IPS-18c (cell line): ENCODE measurements around the gene KCNA2.
A peak's percentile ranks its signal among the peaks of the same experiment; 100 is the strongest.

Source experiments
- H3K4me3 ChIP-seq: 2 replicates; pipeline ENCODE4 v1.7.0; 2013; ENCODE audit warnings: low read depth, mild to moderate bottlenecking, low read length, moderate library complexity; ENCODE audit not compliant: insufficient read depth
- H3K9me3 ChIP-seq: one replicate; pipeline ENCODE4 v1.6.1; 2013; ENCODE audit warnings: mild to moderate bottlenecking, low read length, moderate library complexity; ENCODE audit not compliant: control insufficient read depth, insufficient read depth

Gene KCNA2

DNA sequence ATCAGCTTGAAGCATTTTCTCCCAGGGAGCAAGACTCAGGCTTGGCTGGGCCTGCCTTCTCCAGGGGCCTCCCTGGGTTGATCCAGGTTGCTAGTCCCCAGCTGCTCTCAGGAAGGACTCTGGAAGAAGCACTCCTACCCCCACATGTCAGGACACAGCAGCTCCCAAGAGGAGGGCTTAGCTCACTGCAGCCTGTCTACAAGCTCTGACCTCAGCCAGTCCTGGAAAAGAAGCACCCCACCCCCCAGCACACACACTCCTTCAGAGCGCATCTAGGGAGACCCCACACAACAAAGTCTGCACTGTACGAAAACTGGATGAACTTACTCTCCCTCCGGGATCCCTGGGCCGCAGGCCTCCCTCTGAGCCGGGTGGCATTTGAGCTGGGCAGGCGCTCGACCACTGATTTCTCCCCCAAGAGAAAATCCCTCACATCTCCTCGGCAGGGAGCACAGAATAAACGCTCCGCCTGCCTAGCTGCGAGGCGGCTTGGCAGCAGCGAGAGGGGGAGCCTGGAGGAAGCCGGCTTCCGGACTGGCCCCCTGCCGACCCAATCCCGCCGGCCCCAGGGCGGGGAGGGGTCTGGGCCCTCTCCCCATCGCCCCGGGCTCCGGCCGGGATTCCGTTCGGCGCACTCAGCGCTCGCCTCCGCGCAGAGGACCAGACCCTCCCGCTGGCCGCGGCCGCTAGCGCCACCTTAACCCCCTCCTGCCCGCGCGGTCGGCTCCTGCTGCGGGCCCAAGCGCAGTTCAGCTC is at the start of gene KCNA2:
Gene KCNA2 (minus strand): TSS at position 458 of the 756 bp plus-strand sequence. CDS start 1,576 bp downstream, outside the sequence.
- peak within 1 kb of the TSS; percentile 73 for H3K4me3 ChIP-seq
- no peaks in the 10 kb centered on the region for H3K9me3 ChIP-seq

DNA sequence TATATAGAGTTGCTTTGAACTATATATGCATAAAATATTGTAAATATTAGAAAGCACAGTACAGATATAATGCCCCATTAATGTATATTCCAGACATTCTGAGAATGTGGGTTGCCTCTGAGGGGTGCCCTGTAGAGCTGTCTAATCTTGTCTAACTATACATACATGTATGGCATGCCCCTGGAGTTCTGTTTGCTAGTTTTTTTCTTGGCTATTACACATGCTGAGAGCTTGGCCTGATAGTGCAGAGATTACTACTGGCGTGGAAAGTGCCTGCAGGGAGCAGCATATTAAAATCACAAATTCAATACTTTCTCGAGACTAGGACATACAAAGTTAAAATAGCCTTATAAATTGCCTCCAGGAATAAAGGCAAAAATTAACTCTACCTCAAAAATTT is 44.5 kb upstream of the KCNA2 start:
- no peaks in the 10 kb centered on the region for H3K9me3 ChIP-seq
- H3K4me3 ChIP-seq = no peak overlapping the region

DNA sequence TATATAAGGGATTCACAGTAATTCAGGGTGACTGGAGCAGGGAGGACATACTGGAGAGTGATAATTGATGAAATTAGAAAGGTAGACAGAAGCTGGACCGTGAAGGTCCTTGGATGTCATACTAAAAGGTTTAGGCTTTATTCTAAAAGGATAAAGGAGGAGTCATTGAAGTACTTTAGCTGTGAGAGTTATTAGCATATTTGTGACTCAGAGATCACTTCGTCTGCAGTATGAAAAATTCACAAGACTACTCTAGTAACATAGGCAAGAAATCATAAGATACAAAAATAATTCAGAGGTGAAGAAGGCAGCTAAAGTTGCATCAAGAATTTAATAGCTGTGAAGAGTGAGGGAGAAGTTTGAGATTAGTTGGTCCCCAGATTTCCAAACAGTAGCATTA is 42.3 kb upstream of the KCNA2 start:
- Histone ChIP-seq H3K4me3 (no peak overlapping the region), H3K9me3 (no peaks in the 10 kb centered on the region)

DNA sequence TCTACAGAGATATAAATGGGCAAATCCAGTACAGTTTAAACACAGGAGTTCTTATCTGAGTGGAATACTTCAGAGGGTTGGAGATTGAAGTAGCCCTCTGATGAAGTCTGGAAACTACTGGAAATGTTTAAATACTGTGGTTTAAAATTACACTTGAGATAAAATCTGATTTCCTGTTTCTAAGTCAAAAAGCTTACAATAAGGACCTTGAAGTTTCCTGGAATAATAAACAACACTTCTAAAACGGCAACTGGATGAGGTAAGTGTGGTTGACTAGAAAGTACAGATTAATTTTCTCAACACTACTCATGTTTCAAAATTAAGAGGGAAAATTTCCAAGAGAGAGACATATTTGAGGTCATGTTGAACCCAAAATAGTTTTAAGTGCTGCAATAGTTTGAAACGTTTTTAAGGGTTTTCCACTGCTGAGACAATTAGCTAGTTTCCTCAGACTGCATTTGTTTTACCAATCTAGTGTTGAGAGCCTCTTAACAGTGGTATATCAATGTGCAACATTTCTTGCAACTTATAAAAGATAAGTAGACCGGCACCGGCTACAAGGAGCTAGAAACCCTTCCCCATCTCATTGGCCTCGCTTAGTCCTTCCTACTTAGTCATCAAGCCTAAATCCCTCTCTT is 41.2 kb upstream of the KCNA2 start:
- Histone ChIP-seq H3K9me3 (no peaks in the 10 kb centered on the region), H3K4me3 (no peak overlapping the region)

DNA sequence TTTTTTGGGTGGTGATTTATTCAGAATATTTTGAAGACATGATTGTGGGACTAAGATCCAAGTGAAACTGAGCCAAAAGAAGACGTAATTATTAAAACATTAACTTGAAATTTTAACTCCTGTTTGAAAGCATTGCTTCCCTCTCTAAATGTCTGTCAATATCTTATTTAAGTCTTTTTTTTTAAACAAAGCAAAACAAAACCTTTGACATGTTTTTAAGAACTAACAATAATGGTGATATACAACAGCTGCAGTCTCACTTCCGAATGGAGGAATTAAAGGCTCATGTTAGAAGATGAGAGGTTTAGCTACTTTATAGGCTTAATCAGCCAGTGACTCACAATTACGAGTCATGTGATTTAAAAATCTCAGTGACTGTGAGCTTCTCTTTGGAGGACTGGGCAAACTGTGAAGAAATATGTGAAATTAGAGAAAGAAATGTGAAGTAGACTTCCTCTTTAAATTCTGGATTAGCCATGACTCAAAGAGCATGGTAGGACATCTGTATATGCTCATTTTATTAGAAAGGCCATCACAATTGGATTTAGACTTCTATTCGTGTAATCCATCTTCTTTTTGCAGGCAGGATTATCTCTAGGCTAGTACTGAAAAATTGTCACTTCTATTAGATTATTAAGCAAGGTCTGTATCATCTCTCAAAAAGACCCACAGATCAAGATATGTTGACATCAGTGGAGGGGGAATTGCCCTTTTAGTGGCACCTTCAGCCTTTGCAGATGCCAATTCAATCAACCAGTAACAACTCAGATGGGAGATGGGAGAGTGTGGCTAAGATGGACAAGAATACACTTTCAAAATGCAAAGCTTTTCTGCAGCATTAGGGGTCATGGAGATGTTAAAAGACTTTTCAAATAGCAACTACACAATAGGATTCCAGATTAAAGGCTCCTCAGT is 39.9 kb upstream of the KCNA2 start:
- H3K4me3 ChIP-seq = no peak overlapping the region
- no peaks in the 10 kb centered on the region for H3K9me3 ChIP-seq

DNA sequence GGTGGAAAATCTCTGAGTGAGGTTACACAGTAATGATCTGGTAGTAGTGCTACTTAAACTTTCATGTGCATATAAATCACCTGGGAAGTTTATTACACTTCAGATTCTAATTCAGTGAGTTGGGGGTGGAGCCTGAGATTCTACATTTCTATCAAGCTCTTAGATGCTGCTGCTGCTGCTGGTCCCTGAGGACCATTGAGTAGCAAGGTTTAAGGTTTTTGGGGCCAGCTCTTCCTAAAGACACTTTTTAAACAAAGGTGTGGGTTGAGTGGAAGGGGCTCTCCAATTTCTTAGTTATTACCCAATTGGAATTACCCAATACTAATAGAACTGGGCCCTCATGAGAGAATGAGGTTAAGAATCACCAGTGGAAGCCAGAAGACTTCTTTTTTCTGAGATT is 39.1 kb upstream of the KCNA2 start:
- no peaks in the 10 kb centered on the region for H3K9me3 ChIP-seq
- no peak overlapping the region for H3K4me3 ChIP-seq

DNA sequence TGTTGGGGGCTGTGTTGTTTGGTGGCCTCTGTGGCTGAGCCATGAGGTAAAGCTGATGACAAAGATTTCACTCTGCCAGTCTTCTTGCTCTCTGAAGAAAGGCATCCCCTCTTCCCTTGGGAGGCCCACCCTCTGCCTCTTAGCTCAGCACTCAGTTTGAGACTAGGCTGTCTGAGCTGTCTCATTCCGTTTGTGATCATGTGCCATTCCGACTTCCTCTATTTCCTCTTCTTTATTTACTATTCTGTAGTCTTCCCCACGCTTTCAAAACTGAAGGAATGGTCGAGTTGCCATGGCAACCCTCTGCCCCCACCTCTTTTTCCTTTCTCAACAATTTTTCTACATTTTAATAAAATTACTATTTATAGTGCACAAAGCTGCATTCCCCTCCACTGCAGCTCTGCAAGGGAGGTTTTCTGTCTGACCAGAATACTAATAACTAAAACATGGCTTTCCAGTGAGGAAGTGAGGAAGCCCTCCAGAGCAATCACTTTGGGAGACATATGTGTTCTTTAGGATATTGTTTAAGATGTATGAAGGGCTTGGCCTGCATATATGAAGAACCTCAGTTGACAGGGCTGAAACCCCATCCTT is 37.8 kb upstream of the KCNA2 start:
- no peak overlapping the region for H3K4me3 ChIP-seq

DNA sequence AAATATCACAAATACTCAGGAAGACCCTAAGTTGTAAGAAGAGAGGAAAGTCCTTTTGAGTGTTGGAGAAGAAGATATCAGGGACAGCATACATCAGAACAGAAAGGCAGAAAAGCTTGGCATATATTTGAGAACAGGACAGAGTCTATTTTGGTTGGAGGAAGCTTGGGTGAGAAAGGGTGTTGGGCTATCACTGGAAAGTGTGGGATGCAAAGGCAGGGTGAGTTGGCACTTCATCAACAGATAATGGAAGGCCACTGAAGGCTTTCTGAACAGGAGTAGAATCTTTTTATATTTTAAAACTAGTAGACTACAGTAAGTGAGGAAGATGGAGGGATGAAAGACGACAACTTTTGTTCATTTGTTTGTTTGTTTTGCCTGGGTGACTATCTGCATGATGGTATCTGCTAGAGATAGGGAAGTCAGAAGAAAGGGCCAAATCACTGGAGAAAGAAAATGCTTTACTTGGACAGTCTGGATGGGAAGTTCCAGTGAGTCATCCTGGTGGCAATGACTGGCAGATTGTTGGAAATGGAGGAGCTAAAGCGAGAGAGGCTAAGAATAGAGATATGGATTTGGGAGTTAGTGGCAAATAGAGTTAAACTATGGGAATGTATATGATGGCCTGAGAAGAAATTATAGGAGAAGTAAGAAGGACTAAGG is 33.7 kb upstream of the KCNA2 start:
- H3K4me3 ChIP-seq = no peak overlapping the region
- H3K9me3 ChIP-seq = no peaks in the 10 kb centered on the region

More for the DNA sequence above, 37.8 kb upstream of the KCNA2 start:
- H3K9me3 ChIP-seq = no peaks in the 10 kb centered on the region

DNA sequence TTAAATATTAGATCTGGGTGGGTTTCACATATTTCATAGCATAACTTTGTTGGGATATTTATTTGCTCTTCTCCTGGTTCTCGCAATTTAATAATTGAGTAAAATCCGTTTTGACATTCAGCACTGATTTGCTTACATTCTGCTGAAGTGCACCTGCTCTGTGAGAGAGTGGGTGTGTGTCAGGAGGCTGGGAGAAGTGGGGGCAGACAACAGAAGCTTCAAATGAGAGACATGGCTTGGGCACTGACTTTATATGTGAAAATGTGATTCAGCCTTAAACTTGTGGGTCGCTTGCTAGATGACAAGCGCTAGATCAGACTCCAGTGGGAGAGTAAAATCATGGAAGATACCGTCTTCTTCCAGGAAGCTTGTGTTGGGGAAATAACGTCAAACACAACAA is 32.4 kb upstream of the KCNA2 start:
- Histone ChIP-seq H3K9me3 (no peaks in the 10 kb centered on the region), H3K4me3 (no peak overlapping the region)

DNA sequence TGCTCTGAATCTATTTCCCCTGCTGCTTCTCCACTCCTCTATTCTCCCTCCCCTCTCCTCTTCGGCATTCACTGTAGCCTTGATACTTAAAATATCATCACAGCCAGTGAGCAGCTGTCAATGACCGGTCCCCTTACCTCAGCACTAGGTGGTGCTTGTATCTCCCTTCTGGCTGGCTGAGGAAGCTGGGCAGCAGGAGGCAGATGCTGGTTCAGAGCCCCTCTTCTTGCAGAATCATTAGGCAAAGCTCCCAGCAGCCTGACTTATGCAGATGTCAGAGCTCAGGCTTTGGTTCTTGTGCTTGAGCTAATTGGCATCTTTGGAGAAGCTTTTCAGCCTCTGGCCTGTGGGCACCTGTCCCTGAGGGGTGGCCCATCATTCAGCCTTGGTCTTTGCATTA is 31.9 kb upstream of the KCNA2 start:
- H3K9me3 ChIP-seq = no peaks in the 10 kb centered on the region
- H3K4me3 ChIP-seq = no peak overlapping the region

DNA sequence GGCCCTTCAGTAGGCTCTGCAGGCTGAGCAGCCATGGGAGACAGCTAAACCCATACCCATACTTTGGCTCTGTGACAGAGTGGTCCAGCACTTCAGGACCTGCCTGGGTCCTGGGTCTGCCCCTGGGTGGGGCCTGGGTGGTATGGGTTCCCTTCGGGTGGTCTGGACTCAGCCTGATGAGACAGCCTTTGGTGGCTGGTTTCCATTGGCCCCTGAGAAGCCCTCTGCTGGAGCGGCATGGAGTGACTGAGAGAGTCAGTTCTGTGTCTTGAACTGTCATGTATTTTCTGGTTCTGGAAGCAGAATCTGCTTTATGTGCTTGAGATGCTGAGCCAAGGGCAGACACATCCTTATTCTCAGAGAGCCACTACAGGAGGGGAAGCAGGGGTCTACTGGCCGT is 31.3 kb upstream of the KCNA2 start:
- no peak overlapping the region for H3K4me3 ChIP-seq
- H3K9me3 ChIP-seq = no peaks in the 10 kb centered on the region

DNA sequence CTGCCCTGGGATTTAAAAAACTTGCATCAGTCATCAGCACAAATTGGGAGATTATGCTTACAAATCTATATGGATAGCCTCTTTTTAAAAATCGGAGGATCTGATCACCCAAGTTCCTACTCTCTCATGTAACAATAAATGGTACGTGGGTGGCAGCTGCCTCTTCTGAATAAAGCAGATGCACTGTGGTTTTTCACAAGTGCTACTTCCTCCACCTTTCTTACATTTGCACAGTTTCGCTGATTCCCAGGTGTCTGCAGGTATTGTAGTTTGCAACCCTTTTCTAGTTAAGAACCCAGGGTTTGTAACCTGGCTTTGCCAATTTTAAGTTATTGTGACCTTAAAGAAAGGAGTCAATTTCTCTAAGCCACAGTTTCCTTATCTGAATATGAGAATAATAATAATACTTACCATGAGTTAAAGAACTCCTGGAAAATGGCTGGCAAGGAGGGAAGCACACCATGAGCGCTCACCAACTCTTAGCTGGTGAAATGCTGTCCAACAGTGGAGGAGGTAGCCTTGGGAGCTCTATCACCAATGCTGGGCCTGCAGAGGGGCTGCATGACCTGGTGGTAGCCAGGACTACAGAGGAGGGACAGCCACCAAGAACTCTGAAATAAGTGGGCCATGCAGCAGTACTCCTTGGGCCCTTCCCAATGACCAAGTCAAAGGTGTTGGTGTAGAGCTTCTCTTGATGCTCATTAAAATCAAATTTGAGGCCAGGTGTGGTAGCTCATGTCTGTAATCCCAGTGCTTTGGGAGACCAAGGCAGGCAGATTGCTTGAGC is 30.2 kb upstream of the KCNA2 start:
- H3K4me3 ChIP-seq = no peak overlapping the region
- H3K9me3 ChIP-seq = no peaks in the 10 kb centered on the region

DNA sequence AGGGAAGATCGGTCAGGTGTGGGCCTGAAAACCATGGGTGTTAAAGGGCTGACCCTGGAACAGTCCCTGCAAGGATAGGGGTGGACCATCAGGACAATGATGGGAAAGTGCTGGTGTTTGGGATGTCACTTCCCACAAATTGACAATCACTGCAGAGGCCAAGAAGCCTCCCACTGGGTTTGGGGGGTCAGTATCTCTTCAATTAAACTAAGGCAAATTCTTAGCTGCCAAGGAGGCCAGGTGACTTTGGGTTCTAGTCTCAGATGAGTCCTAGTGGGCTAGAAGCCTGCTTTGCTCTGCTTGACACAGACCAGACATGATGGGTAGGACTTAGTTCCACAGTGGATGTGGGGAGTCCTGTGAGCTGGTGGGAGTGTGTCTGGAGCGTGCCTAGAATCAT is 29.3 kb upstream of the KCNA2 start:
- no peak overlapping the region for H3K4me3 ChIP-seq

DNA sequence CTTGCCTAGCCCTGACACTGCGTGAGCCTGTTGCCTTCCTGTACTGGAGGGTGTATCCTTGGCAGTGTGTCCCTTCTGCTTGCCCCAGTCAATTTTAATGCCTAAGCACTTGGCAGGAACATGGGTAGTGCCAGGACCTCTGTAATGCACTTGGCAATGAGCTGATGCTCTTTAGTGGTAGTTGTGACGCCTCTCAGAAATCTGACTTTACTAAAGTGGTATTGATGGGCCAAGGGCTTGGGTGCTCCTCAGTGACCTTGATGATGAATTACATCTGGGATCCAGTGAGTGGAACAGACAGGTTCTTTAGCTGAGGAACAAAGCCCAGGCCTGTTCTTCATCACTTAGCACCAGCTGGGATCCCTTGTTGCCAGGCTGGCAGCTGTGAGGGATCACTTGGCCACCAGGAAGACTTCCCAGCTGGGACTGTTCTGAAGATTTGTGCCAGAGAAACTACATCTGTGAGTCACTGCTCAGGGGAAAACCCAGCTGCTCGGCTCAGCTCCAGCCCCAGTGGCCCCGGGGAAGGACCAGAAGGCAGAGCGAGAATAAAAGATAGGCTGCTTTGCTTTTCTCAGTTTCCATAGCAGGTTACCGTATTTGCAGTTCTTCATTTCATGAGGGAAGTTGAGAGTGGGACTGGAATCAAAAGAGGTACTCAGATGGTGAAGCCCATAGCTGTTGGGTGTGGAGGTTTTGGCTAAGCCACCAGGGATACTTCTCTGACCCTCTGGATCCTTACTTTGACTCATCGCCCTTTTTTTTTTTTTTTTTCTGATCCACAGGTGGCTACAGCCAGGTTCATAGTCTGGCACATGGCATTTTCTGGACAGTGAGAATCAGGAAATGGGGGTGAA is 28.5 kb upstream of the KCNA2 start:
- H3K9me3 ChIP-seq = no peaks in the 10 kb centered on the region
- no peak overlapping the region for H3K4me3 ChIP-seq

More for the DNA sequence above, 29.3 kb upstream of the KCNA2 start:
- H3K9me3 ChIP-seq = no peaks in the 10 kb centered on the region

DNA sequence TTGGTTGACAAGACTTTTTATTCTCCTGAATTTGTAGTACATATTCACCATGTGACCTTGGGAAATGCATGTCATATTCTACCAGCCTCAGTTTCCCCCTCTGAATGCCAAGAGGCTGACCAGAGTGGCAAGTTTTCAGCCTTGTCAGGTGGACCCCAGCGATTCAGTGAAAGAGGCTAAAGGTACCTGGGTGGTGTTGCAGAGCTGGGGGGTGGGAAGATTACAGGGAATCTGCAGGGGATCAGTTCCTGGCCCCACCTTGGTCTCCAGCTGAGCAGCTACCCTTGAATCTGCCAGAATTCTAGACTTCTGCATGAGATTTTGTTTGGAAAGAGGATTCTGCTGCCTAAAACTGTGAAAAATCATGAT is 27.9 kb upstream of the KCNA2 start:
- no peak overlapping the region for H3K4me3 ChIP-seq
- no peaks in the 10 kb centered on the region for H3K9me3 ChIP-seq

DNA sequence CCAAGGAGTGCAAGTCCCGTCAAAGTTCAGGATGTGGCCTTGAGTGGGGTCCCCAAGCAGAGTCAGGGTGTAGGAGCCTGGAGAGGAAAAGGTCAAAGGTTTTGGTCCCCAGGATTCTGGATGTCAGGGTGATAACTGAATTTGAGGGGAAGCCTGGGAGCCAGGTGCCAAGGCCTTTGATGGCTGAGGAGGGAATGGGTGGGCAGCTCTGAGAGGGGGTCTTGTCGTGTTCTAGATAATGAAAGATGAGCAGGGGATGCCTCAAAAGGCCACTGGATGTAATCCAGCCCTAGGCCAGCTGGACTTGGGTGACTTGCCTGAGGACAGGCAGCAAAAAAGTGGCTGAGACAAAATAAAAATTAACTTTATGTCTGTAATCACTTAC is 27.5 kb upstream of the KCNA2 start:
- H3K4me3 ChIP-seq = no peak overlapping the region
- no peaks in the 10 kb centered on the region for H3K9me3 ChIP-seq
